HG03045 (cell line): Measurements from ENCODE around the gene LBX1.

Experiments
- ATAC-seq: cut with Tn5 transposase; IDR thresholded peaks from one replicate; pipeline ENCODE4 v1.9.1; 2021; ENCODE audit warnings: mild to moderate bottlenecking, moderate library complexity; ENCODE audit not compliant: unreplicated experiment

The LBX1 gene

DNA sequence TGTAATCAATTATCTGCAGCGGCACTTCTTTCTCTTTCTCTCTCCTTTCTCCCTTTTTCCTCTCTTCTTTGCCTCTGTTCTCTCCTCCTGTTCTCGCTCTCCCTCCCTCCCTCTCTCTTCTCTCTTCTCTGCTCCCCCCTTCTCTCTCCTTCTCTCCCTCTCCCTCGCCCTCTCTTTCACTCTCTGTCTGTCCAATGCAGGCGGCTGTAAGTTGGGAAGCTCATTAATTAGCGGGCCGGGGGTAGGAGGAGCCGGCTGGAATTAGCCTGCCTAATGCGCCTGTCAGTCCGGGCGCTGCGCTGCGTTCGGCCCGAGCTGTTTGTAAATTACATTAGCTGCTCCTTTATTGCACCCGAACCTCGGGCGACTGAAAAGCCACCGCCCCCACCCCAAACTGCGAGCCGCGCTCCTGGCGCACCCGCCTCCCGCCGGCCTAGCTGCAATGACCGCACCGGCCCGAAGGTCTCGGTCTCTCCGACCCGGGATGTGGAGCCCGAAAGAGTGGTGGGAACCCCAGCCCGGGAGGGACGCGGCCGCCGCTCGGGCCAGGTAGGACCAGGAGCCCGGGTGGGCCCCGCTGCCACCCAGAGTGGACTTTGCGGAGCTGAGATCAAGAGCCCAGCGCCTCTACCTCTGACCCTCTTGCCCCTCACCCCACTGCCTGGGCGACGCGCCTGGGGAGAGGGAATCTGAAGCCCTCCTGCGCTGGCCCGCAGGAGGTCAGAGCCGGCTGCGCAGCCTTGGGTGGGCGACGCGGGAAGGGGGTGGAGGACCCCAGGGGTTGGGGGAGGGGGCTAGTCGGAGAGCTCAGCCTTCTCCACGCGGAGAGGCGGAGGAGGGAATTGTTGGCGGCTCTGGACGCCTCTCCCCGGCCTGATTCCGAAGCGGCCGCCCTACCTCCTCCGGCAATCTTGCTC lies at the start of gene LBX1:
TSS of gene LBX1 (minus strand) at position 198 of the 917 bp plus-strand sequence. CDS start 648 bp downstream, outside the sequence.
- ATAC-seq: no peak

GRCh38 chr10:101273741-101274140 lies 44.5 kb upstream of the LBX1 start:
- ATAC-seq: no peak

GRCh38 chr10:101273330-101273729 lies 44.1 kb upstream of the LBX1 start:
- no peak for ATAC-seq

DNA sequence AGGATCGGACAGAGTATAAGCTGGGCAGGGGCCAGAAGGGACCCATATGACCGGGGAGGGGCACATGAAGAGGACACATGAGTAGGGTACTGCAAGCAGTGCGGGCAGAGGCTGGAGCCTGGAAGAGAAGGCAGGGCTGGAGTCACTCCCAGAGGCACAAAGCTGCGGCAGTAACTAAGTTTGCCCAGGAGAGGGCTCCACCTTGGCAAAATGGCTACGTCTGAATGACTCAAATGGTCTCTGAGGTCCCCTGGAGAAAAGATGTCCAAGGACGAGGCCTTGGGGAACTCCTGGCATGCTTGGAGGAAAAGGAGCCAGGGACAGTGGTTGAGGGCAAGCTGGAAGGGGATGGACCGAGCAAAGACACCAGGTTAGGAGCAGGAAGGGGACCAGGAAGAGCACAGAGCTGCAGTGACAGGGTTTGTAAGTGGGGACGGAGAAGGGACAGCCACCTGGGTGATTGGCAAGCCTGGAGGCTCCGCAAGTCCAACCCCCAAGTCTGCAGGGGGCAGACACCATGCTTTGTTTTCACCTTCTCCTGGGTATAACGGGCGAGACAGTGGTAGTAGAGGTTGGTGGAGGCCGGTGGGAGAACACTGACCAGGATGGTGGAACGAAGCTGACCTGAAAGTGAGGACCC lies 43.1 kb upstream of the LBX1 start:
- ATAC-seq: no peak

- ATAC-seq: no peak
Measured at GRCh38 chr10:101270763-101271162, 41.5 kb upstream of the LBX1 start.

GRCh38 chr10:101267776-101268175 lies 38.5 kb upstream of the LBX1 start:
- no peak for ATAC-seq

DNA sequence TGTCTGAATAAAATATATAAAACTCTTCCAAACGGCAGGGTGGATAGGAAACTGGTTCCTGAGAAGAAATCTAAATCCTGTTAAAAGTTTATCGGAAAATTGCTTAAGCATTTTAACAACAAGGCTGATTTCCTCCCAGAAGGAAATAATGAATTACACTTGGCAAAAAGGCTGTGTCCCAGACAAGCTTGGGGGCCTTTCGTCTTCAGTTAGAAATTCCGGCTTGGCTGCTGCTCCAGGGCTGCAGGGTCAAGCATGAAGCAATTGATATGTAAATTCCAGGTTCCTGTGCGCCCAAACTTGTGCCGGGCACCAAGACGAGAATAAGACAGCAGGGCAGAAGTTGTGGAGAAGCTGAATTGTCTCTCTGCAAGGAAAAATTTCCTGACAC lies 38.0 kb upstream of the LBX1 start:
- ATAC-seq: no peak

DNA sequence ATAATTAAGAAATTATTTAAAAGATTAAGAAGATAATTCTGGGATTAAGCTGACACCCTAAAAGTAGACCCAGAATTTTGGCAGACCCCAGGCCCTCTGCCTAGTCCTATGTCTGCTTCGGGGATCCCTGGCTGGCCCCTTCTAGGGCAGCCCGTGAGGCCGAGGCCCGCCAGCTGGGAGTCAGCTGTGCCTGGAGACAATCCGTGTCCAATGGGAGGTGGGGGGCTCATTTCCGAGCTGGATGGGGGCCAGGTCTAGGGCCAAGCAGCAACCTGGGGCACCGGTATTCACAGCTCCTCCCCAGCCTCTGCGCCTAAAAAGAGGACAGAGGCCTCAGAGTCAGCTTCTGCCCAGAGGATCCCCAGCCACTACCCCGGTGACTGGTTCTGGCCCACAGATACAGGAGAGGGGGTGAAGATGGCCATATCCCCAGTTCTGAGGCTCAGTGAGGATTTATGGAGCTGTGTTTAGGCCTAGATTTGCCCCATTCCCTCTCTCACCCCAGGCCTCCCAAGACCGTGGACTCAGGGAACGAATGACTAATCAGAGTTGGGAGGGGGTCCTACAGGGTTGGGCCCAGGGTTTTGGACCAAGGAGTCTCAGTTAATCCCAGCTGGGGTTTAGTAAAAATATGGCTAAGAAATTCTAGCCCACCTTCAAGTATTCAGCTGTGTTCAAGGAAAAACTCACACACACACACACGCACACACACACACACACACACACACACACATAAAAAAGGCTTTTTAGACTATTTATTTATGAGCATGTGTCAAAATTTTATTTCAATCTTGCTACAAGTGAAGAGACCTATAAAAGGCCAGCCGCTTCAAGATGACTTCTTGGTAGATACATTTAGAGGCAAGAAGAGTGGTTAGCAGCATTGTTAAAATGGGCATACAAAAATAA lies 37.4 kb upstream of the LBX1 start:
- no peak for ATAC-seq

- no peak for ATAC-seq
Measured at GRCh38 chr10:101263150-101263752, 34.0 kb upstream of the LBX1 start.

- ATAC-seq: no peak
Measured at GRCh38 chr10:101262147-101262546, 32.9 kb upstream of the LBX1 start.

GRCh38 chr10:101261702-101262101 lies 32.4 kb upstream of the LBX1 start:
- no peak for ATAC-seq

DNA sequence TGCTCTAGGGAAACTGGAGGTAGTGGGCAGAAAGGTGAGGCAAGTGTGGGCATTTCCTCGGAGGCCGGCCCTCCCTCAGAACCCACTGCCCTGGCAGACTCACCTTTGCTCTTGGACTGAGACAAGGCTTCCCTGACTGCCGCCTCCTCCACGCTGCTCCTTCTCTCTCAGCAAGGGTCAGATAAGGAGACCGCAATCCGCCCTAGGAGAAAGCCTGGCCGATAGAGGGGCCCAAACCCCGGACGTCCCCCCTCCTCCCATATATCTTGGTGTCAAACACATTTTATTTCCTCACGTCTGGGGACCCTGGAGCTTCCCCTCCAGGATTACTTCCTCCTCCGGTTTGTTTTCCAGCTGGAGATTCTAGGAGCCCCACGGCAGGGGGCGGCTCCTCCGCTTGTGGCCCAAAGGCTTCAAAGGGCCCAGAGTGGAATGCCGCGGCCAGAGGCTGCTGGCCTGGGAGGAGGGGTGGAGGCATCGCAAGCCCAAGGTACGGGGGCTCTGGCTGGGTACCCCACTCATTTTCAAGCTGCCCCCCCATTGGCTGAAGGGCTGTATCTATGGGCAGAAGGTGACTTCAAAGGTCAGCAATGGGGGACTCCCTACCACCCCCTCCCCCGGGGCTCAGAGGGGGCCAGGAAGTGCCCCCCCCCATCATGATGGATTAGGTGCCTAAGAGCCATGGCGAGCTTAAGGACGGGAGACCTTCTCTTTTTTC lies 31.7 kb upstream of the LBX1 start:
- ATAC-seq: no peak

GRCh38 chr10:101258179-101258885 lies 29.1 kb upstream of the LBX1 start:
- no peak for ATAC-seq

DNA sequence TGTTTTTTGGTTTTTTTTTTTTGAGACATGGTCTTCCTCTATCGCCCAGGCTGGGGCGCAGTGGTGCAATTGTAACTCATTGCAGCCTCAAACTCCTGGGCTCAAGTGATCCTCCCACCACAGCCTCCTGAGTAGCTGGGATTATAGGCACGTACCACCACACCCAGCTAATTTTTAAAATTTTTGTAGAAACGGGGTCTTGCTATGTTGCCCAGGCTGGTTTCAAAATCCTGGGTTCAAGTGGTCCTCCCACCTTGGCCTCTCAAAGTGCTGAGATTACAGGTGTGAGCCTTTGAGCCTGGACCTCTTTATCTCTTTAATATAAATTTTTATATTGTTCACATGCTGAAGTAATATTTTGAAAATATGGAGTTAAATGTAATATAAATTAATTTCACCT lies 28.2 kb upstream of the LBX1 start:
- ATAC-seq: no peak

GRCh38 chr10:101257084-101257483 lies 27.8 kb upstream of the LBX1 start:
- no peak for ATAC-seq

- no peak for ATAC-seq
Measured at GRCh38 chr10:101256387-101256786, 27.1 kb upstream of the LBX1 start.

DNA sequence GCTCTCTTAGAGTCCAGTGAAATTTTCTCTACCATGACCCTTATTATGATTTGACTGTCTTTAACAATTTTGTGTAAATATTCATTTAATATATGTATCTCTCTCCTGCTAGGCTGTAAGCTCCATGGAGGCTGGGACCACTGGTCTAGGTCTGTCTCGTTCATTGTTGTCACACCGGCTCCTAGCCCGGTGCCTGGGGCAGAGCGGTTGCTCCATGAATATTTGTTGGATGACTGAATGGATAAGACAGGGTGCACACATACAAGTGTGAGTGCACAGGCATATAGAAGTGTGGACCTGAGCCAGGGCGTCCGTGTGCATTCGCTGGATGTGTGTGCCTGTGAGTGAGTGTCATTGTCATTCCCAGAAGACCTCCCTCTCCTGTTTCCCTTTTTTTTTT lies 20.9 kb upstream of the LBX1 start:
- ATAC-seq: no peak

- ATAC-seq: no peak
Measured at GRCh38 chr10:101249171-101249581, 19.9 kb upstream of the LBX1 start.

DNA sequence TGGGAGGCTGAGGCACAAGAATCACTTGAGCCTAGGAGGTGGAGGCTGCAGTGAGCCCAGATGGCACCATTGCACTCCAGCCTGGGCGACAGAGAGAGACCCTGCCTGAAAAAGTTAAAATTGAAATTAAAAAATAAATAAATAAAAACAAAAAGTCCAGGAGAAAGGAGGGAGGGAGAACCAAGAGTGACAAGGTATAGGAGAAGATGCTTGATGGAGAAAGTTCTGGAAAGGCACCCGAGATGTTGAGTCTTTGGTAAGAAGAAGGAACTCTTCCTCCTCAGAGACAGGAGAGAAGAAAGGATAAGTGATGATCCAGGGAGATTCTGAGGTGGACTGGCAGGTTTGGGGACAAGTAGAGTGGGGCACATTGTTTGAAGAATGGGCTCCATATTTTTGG lies 17.4 kb upstream of the LBX1 start:
- ATAC-seq: no peak
